ENCODE data around the gene KDM1A.

The KDM1A gene

DNA sequence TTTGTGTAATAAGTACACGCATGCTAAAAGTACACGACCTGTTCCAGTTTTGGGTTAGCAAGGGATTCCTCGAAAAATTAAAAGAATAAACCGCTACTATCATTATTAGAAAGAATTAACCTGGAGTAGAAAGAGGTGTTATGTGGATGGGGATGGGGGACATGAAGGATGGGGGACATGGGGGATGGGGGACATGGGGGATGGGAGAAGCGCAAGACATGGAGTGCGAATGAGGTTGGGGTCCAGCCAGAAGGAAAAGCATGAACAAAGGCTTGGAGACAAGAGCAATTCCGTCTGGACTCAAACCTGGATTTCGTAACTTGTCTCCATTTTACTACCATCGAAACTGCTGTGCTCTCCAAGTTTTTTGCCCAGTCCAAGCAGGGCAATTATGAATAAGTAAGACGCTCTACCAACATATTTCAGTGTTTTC is 591 bp upstream of the KDM1A start:
- DNase-seq = no peak

- no peak for DNase-seq
Observed at GRCh38 chr1:23019863-23020625, 776 bp downstream of the KDM1A start.

DNA sequence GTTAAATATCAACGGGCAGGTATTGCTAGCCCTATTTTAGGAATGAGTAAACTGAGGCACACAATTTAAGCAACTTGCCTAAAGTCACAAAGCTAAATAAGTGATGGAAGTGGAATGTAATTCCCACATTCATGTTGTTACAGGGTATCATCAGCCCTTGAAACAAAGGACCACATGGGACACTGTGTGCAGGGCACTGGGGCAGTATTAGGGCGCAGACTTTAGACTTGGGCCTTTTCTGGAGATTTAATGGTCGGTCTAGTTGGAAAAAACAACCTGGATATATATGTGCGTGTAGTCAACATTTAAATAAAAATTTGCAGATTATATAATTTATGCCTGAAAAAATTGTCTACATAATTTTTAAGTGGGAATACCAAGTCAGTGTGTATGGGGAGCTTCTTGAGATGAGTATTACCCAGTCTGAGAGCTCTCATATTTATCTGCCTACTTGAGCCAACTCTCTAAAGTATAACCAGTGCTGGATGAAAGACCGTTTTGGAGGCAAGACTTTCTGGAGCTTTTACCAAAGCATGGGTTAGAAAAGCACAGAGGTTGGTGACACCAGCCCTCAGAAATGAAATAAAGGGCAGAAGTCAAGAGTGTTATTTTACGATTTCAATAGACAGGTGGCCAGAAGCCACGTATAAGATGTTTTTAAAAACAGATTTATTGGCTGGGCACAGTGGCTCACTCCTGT is 1.6 kb downstream of the KDM1A start:
- no peak for DNase-seq

- no peak for DNase-seq
Observed at GRCh38 chr1:23021834-23022233, 2.6 kb downstream of the KDM1A start.

DNA sequence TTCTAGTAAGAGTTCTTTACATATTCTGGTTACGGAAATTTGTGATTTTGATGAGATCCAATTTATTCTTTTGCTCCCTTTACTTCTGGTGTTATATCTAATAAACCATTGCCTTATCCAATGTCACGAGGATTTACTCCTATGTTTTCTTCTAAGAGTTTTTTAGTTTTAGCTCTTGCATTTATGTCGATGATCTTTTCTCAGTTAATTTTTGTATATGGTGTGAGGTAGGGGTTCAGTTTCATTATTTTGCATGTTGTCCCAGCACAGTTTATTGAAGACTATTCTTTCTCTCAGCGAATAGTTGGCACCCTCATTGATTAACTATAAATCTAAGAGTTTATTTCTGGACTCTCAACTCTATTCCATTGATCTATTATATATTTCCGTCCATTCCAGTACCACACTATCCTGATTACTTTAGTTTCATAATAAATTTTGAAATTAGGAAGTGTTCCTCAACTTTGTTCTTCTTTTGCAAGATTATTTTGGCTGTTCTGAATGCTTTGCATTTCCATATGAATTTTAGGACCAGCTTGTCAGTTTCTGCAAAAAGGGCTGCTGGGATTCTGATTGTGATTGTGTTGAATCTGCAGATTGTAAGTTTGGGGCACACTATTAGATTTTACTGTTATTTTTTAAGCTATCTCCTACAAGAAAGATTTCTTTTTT is 4.0 kb downstream of the KDM1A start:
- no peak for DNase-seq

- DNase-seq = no peak
Observed at GRCh38 chr1:23026568-23026967, 7.3 kb downstream of the KDM1A start.

- no peak for DNase-seq
Observed at GRCh38 chr1:23027352-23027907, 8.2 kb downstream of the KDM1A start.

GRCh38 chr1:23029337-23029736 is 10.1 kb downstream of the KDM1A start:
- DNase-seq = no peak

DNA sequence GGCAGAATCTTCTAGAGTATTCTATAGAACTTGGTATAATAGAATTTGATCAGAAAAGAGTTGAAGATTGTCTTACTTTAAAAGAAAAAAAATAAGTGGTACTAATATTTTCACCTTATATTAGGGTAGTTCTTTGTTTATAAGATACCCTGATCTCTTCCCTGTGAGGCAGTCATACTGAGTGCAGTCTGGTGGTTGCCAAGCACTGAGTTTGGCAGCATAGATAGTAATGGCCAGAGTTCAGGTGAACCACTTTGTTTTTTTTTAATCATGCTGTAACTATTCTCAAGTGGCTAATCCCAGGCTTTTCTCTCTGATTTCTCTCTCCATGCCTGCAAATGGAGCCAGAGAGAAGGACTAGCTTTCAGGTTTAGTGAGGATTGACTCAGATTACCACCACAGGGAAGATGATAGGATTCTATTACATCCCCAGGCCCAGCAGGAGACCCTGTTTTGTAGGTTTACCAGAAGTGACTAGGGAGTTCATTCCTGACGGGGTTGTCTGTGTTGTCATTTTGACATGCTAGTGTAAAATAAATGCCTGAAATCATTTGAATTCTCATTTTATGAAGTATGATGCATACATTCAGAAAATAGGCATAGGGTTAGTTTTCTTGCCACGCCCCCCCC is 16.7 kb downstream of the KDM1A start:
- DNase-seq = no peak

- DNase-seq = no peak
Observed at GRCh38 chr1:23037081-23037740, 17.9 kb downstream of the KDM1A start.

DNA sequence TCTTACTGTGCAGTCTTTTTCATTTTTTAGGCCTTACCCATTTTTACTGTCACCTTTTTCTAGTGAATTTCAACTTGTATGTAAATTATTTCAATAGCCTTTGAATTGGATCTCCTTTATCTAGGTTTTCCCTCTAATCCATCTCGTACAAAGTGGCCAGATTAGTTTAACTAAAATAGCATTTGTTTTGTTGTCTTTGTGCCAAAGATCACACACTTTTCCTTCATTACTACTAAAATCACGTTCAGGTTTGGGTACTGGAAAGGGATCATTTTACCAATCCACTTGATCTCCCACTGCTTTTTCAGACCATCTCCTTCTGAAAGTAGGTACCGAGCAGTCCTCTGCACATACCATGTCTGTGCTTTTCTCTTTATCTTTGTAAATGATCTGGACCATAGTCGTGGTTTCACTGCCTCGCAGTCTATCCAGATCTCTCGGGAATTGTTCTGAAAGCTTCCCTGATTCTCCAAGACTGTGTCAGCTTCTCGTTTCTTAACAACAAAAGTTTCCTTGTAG is 20.1 kb downstream of the KDM1A start:
- DNase-seq = no peak

GRCh38 chr1:23040509-23040908 is 21.2 kb downstream of the KDM1A start:
- no peak for DNase-seq

GRCh38 chr1:23044035-23044434 is 24.8 kb downstream of the KDM1A start:
- DNase-seq = no peak

GRCh38 chr1:23050201-23050600 is 30.9 kb downstream of the KDM1A start:
- no peak for DNase-seq

- DNase-seq = no peak
Observed at GRCh38 chr1:23051290-23051909, 32.1 kb downstream of the KDM1A start.

GRCh38 chr1:23057301-23057700 is 38.0 kb downstream of the KDM1A start:
- DNase-seq = no peak

GRCh38 chr1:23062271-23062670 is 43.0 kb downstream of the KDM1A start:
- DNase-seq = no peak

DNA sequence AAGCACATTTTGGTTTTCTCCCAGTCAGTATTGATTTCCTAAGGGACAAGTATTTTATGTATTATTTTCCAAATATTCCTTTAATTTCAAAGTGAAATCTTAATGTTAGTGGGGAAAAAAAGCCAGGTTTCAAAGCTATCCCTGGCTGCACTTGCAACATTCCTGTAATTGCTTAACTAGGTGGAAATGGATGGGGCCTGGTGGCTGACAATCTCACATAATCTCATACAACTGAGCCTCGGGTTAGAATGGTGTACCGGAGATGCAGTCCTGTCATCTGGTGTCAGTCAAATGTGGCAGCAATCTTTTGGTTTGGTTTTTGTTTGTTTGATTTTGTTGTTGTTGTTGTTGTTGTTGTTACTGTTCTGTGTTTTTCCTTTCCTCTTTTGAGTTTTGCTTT is 46.1 kb downstream of the KDM1A start:
- no peak for DNase-seq

- no peak for DNase-seq
Observed at GRCh38 chr1:23066075-23066474, 46.8 kb downstream of the KDM1A start.

DNA sequence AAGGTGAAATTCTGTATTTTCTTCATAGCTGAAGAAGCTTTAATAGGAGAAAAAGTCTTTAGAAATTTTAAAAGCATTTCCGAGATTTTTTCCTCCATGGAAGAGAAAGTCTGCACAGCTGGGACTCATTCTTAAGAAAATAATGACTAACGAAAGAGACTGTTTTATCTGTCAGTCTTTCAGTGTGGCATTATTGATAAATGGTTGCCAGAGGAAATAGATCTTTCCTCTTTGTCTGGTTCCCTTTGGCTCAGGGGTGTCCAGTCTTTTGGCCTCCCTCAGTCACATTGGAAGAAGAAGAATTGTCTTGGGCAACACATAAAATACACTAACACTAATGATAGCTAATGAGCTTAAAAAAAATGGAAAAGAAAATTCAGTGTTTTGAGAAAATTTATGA is 49.9 kb downstream of the KDM1A start:
- DNase-seq = no peak

DNA sequence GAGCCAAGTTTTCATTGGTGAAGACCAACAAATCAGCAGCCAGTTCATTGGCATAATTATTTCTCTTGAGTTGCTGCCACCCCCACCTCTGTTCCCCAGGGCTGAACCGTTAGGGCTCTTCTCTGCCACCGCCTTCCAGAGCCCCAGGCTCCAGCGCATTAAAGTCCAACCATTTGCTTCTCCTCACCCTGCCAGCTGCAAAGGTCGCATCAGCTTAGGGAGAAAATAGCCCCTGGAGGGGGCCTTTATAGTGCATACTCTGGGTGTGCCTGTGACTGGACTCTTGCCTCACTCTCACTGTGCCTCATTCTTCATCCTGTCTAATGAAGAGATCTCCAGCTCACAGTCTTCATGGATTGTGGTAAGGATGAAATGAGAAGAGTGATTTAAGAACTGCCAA is 50.4 kb downstream of the KDM1A start:
- DNase-seq = no peak

- no peak for DNase-seq
Observed at GRCh38 chr1:23074012-23074411, 54.7 kb downstream of the KDM1A start.
